BJ (cell line): ENCODE results near the gene PLEKHJ1. TPM values are rescaled to one million over a fixed set of nuclear protein-coding genes. Genes with fewer than 3 reads are reported as not detected.

Experiments used
- CTCF ChIA-PET: fragments of 350-600 bp; formaldehyde crosslinking; extraction: SDS; loops from one replicate; lab custom pipeline; 2021; ENCODE audit warnings: antibody characterized with exemption, inconsistent platforms; lab: Yijun Ruan, JAX
- POLR2A ChIA-PET: fragments of 300-600 bp; sonication (Branson Sonifier 250); formaldehyde crosslinking; extraction: SDS; loops from one replicate; lab custom pipeline; 2021; ENCODE audit warnings: antibody characterized with exemption; lab: Charles Lee
- DNase-seq: peaks from one replicate; pipeline ENCODE4 v3.0.0-alpha.2; 2011; ENCODE audit warnings: low read depth
- H3K27me3 ChIP-seq: 2 replicates; pipeline ENCODE4 v1.6.0; 2011; ENCODE audit warnings: low read length; ENCODE audit not compliant: control insufficient read depth, insufficient read depth
- H3K36me3 ChIP-seq: 2 replicates; pipeline ENCODE4 v1.5.1; 2011; ENCODE audit warnings: low read length; ENCODE audit not compliant: control insufficient read depth, insufficient read depth
- H3K4me3 ChIP-seq: 2 replicates; pipeline ENCODE4 v1.5.1; 2011; ENCODE audit warnings: low read depth, mild to moderate bottlenecking, control low read depth, low read length
- polyA plus RNA-seq: library from polyadenylated mRNA; depleted of rRNA; stranded (reverse); fragments of >200 nt; gene quantifications from 2 replicates; pipeline ENCODE4 v1.2.3, GENCODE V29; 2011
- TF ChIP-seq, protein P1 (sequence below): IDR thresholded peaks from 2 replicates; pipeline ENCODE4 v1.5.1; 2011; ENCODE audit warnings: low read depth, mild to moderate bottlenecking, control low read depth, inconsistent platforms, low read length, moderate library complexity; ENCODE audit not compliant: insufficient read depth

Gene PLEKHJ1
- polyA plus RNA-seq, 1 experiment, result 65.8 TPM

DNA sequence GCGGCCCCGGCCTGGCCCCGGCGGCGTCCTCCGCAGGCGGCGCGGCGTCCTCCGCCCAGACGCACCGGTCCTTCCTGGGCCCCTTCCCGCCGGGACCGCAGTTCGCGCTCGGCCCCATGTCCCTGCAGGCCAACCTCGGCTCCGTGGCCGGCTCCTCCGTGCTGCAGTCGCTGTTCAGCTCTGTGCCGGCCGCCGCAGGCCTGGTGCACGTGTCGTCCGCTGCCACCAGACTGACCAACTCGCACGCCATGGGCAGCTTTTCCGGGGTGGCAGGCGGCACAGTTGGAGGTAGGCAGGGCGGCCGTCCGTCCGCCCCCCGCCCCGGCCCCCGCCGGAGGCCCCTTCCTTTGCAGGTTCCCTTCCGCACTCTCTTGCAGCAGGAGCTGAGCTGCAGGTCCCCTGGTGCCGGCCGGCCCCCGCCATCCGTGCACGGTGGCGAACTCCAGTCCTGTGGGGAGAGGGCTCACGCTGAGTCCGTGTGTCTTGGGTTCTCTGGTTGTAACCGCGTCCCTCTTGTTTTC is 9.2 kb downstream of the PLEKHJ1 start:
- no peak overlapping the region for H3K4me3 ChIP-seq
- ChIA-PET CTCF (interaction anchor here (1.5 kb wide), 1 partner anchor 9 kb away, joined by 3 read pairs; the partner anchor contains the start of gene PLEKHJ1), POLR2A (no interaction called here)
- no peak for DNase-seq
- no peaks in the 10 kb centered on the region for H3K27me3 ChIP-seq
- H3K36me3 ChIP-seq, result peaks cover 43% of the 10 kb centered on the region
- TF ChIP-seq, protein P1, sequence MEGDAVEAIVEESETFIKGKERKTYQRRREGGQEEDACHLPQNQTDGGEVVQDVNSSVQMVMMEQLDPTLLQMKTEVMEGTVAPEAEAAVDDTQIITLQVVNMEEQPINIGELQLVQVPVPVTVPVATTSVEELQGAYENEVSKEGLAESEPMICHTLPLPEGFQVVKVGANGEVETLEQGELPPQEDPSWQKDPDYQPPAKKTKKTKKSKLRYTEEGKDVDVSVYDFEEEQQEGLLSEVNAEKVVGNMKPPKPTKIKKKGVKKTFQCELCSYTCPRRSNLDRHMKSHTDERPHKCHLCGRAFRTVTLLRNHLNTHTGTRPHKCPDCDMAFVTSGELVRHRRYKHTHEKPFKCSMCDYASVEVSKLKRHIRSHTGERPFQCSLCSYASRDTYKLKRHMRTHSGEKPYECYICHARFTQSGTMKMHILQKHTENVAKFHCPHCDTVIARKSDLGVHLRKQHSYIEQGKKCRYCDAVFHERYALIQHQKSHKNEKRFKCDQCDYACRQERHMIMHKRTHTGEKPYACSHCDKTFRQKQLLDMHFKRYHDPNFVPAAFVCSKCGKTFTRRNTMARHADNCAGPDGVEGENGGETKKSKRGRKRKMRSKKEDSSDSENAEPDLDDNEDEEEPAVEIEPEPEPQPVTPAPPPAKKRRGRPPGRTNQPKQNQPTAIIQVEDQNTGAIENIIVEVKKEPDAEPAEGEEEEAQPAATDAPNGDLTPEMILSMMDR, result no peak

DNA sequence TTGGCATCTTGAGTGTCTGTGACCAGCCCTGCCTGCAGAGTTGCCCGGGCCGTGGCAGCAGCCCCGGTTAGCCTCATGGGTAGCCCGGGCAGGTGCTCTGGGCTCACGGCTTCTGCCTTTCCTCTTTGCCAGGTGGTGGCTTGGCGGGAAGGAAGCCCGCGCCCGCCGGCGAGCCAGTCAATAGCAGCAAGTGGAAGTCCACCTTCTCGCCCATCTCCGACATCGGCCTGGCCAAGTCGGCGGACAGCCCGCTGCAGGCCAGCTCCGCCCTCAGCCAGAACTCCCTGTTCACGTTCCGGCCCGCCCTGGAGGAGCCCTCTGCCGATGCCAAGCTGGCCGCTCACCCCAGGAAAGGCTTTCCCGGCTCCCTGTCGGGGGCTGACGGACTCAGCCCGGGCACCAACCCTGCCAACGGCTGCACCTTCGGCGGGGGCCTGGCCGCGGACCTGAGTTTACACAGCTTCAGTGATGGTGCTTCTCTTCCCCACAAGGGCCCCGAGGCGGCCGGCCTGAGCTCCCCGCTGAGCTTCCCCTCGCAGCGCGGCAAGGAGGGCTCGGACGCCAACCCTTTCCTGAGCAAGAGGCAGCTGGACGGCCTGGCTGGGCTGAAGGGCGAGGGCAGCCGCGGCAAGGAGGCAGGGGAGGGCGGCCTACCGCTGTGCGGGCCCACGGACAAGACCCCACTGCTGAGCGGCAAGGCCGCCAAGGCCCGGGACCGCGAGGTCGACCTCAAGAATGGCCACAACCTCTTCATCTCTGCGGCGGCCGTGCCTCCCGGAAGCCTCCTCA is 9.9 kb downstream of the PLEKHJ1 start:
- Histone ChIP-seq H3K27me3 (no peaks in the 10 kb centered on the region), H3K4me3 (no peak overlapping the region), H3K36me3 (peaks cover 47% of the 10 kb centered on the region)
- TF ChIP-seq, protein P1, result no peak
- DNase-seq, result no peak
- POLR2A ChIA-PET, result no interaction called here
- CTCF ChIA-PET, result interaction anchor here (1.2 to 1.5 kb wide), 2 partner anchors 10 to 13 kb away, joined by 3 to 4 read pairs; partner anchors contain the start of gene PLEKHJ1

DNA sequence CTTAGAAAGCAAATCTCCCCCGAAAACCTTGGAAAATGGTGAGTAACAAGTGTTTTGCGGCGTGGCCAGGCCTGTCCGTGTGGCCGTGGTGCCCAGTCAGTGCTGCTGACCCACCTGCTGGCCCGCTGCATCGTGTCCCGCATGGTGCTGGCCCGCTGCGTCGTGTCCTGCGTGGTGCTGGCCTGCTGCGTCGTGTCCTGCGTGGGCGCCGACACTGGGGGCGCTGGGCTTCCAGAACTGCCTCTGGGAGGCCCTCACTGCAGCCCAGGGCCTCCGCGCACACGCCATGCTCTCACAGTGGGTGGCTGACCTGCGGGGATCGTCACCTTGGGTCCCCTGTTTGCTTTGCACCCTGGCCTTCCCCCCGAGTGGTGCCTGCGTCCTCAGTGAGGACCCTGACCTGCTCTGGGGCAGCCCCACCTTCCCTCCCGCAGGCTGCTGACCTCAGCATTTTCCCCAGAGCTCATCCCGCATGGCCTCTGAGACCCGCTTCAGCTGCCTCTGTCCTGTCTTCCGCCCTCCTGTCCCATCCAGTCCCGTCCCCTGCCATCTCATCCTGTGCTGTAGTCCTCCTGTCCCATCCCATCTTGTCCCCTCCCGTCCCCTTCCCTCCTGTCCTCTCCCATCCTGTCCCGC is 10.6 kb downstream of the PLEKHJ1 start:
- CTCF ChIA-PET, result interaction anchor here (1.2 to 1.5 kb wide), 2 partner anchors 10 to 12 kb away, joined by 3 to 4 read pairs; partner anchors contain the start of gene PLEKHJ1
- Histone ChIP-seq H3K27me3 (no peaks in the 10 kb centered on the region), H3K4me3 (no peak overlapping the region), H3K36me3 (peaks cover 48% of the 10 kb centered on the region)
- DNase-seq, result no peak
- POLR2A ChIA-PET, result no interaction called here
- TF ChIP-seq, protein P1, result no peak

DNA sequence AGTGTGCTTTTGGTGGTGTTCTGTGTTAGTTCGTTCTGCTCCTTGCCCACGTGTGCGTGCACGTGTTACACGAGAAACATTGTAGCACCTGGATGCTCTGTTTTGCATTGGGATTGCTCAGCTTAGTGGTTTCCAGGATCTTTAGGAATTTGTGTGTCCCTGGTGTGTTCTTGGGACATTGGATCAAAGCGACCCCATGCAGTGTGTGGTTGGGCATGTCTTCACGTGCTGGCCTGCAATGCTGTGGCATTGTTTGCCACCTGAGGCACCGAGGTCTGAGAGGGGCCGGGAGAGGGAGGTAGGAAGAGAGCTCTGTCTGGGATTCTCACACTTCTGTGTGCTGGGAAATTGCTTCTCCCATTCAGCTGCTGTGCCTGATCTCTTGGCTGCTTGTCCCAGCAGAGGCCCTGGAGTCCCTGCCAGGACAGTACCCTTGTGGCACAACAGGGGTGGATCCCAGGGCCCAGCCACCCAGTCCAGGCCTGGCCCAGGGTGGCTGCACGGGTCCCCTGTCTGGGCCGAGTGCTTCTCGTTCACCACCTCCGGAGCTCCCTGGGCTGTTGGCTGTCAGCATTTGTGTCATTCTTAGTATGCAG is 11.3 kb downstream of the PLEKHJ1 start:
- ChIA-PET CTCF (no interaction called here), POLR2A (no interaction called here)
- peaks cover 55% of the 10 kb centered on the region for H3K36me3 ChIP-seq

More for the DNA sequence above, 11.3 kb downstream of the PLEKHJ1 start:
- Histone ChIP-seq H3K27me3 (no peaks in the 10 kb centered on the region), H3K4me3 (no peak overlapping the region)
- no peak for DNase-seq
- TF ChIP-seq, protein P1, result no peak
